Aorta (tissue), 5 donors: Measurements from ENCODE around the gene LCE2B. TPM values are rescaled to one million over a fixed set of nuclear protein-coding genes. Genes with fewer than 3 reads are reported as not detected.
"Not testable (repeated sequence)": the region's sequence is repeated elsewhere in the genome, so short reads cannot be mapped to it uniquely, and the experiment has no call there.

ENCODE experiments used
- ATAC-seq: fragments of 200-7000 bp; cut with Tn5 transposase; one replicate; pipeline ENCODE4 v1.9.1; 2022; ENCODE audit warnings: moderate library complexity; ENCODE audit not compliant: low FRiP score
- DNase-seq, 2 donors: peaks; one replicate each; pipeline ENCODE4 v3.0.0-alpha.2; 2020
- H3K27ac ChIP-seq, 2 donors: one replicate each; pipeline ENCODE4 v1.5.1; 2013; ENCODE audit warnings: low read length in 2 of 2, mild to moderate bottlenecking in 2 of 2, moderate library complexity in 2 of 2, control low read depth in 1 of 2, inconsistent platforms in 1 of 2, low read depth in 1 of 2
- H3K27me3 ChIP-seq, 2 donors: one replicate each; pipeline ENCODE4 v1.6.1; 2013; ENCODE audit warnings: control low read depth in 1 of 2, low read length in 1 of 2, mild to moderate bottlenecking in 1 of 2, moderate library complexity in 1 of 2; ENCODE audit not compliant: insufficient read depth in 2 of 2, control insufficient read depth in 1 of 2
- H3K36me3 ChIP-seq, 2 donors: one replicate each; pipeline ENCODE4 v1.6.1; 2013; ENCODE audit warnings: control low read depth in 1 of 2, low read length in 1 of 2, mild to moderate bottlenecking in 1 of 2; ENCODE audit not compliant: insufficient read depth in 2 of 2, control insufficient read depth in 1 of 2
- H3K4me1 ChIP-seq, 2 donors: one replicate each; pipeline ENCODE4 v1.6.1; 2013; ENCODE audit warnings: low read length in 2 of 2, control low read depth in 1 of 2, mild to moderate bottlenecking in 1 of 2, moderate library complexity in 1 of 2; ENCODE audit not compliant: insufficient read depth in 2 of 2, control insufficient read depth in 1 of 2
- H3K4me3 ChIP-seq, 2 donors: one replicate each; pipeline ENCODE4 v1.5.1; 2013; ENCODE audit warnings: low read length in 2 of 2, control low read depth in 1 of 2, mild to moderate bottlenecking in 1 of 2
- H3K9me3 ChIP-seq: one replicate; pipeline ENCODE4 v1.6.1; 2013; ENCODE audit warnings: mild to moderate bottlenecking, low read length; ENCODE audit not compliant: control insufficient read depth
- WGBS, 2 donors: extraction: QIAGEN DNeasy Blood & Tissue Kit; methylation state at CpG; one replicate each; pipeline ENCODE4 v1.1.7; 2013; 5-methylcytosine and 5-hydroxymethylcytosine counted together
- intact Hi-C, 2 donors: fragments of 100-400 bp; cut with DNase I; formaldehyde crosslinking; loops; one replicate each; pipeline versions ENCODE4 v1.14.2 to v1.15.0; 2022
- polyA plus RNA-seq, 2 donors: library from polyadenylated mRNA; stranded (reverse); fragments of 200-250 nt; gene quantifications; one replicate each; pipeline ENCODE4 v1.2.3, GENCODE V29; 2013
- total RNA-seq, 2 donors: library from RNA; stranded (reverse); fragmentation: NEBNext Ultra II Directional; extraction: Animal tissue kit (Norgen Biotek cat#: 25700); gene quantifications; one replicate each; pipeline ENCODE4 v1.2.1, GENCODE V29; 2021
- donor health status: healthy with polysubstance abuse.
- donor health status: Bipolar disorder and iron deficiency.
- donor health status: DM: no; HTN: no; CAD: no.
- donor health status: DM: no; HTN: no; CAD: no.
- donor health status: DM: yes; HTN: yes; CAD: no.

LCE2B gene
- total and polyA plus RNA-seq, 4 donors: not detected

DNA sequence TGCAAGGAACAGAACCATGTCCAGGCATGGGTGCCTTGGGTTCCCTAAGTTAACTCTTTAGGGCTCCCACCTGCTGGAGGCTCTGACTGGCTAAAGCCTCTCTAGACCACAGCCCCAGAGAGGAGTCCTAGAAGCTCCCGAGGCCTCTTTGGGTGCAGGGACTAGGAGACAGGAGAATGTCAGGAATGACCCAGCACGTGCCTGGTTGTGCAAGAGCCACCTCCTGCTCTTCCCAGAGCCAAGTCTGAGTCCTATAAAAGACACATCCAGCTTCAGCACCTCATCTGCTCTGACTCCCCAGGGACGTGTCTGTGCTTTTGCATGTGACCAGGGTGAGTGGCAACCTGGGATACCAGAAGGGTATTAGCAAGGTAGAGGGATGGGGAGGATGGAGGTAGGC, 22.8 kb upstream of the LCE2B start, which contains the start of gene LCE2D:
LCE2D (plus strand) TSS at position 283 of the 400 bp plus-strand sequence. CDS start 726 bp downstream, outside the sequence.
- H3K4me3 ChIP-seq: no peak within 1 kb of the TSS
- DNase-seq (no peak), ATAC-seq (no peak)
- intact Hi-C loops: no loop called here
- WGBS, 2 donors: 56 to 59% methylated on average over 3 of the region's 3 CpGs
- H3K9me3 ChIP-seq: no peaks in the 10 kb centered on the region
- no peaks in the 10 kb centered on the region for H3K36me3 ChIP-seq
- H3K27me3 ChIP-seq: peaks cover 0 to 2% of the 10 kb centered on the region in 2 donors
- no peak within 1 kb of the TSS for H3K27ac ChIP-seq
- no peaks in the 10 kb centered on the region for H3K4me1 ChIP-seq

DNA sequence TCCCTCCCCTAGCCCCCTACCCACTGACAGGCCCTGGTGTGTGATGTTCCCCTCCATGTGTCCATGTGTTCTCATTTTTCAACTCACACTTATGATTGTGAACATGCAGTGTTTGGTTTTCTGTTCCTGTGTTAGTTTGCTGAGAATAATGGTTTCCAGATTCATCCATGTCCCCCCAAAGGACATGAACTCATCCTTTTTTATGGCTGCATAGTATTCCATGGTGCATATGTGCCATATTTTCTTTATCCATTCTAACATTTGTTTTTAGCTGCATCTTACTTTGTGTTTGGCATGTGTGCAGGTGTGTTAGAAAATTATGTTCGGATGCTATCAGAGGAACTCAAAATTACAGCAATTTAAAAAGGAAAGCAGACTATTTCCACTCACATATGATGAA, 19.8 kb upstream of the LCE2B start:
- H3K9me3 ChIP-seq, H3K27me3 ChIP-seq, H3K27ac ChIP-seq, H3K36me3 ChIP-seq, ATAC-seq, H3K4me3 ChIP-seq, H3K4me1 ChIP-seq, DNase-seq, intact Hi-C loops: not testable (repeated sequence)
- WGBS, 2 donors: 87 to 90% methylated on average over 1 of the region's 1 CpG

DNA sequence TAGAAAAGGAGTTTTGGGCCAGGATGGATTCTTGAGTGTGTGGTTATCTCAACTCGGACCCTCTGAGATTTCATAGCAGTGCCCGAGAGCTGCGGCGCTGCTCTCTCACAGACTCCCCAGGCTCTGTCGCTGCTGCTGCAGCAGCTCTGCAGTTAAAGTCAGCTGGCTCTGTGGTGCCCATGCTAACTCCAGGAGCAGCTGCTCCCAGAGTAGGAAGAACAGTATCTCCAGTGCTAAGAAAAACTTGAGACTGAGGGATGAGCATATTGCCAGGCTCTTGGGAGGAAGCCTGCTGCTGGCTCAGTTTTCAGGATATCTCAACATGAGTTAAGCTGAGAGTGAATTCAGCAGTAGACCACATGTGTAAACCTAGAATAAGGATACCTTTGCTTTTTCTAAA, 18.3 kb upstream of the LCE2B start:
- no peak overlapping the region for H3K4me3 ChIP-seq
- no peak for DNase-seq
- no peak for ATAC-seq
- H3K9me3 ChIP-seq: no peaks in the 10 kb centered on the region
- WGBS, 2 donors: 79 to 84% methylated on average over 5 of the region's 5 CpGs
- no peaks in the 10 kb centered on the region for H3K4me1 ChIP-seq
- peaks cover 0 to 2% of the 10 kb centered on the region in 2 donors for H3K27me3 ChIP-seq
- intact Hi-C loops: no loop called here
- H3K36me3 ChIP-seq: no peaks in the 10 kb centered on the region
- H3K27ac ChIP-seq: no peak overlapping the region

DNA sequence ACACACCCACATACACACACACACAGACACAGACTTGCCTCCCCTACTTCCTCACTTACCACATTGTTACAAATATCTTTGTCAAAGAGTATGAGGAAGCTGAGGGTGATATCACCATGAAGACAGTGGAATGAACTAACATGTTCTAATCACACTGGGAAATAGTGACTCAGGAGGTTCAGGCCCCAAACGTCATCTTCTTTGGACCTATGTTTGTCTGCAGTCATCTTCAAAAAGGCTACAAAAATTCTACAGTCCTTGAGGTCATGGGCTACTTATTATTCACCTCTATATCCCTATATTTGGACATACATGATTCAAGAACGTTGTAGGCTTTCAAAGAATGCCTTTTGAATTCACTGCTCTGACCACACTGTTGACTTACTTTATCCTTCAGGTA, 12.9 kb upstream of the LCE2B start:
- WGBS, 2 donors: 49 to 51% methylated on average over 2 of the region's 2 CpGs

DNA sequence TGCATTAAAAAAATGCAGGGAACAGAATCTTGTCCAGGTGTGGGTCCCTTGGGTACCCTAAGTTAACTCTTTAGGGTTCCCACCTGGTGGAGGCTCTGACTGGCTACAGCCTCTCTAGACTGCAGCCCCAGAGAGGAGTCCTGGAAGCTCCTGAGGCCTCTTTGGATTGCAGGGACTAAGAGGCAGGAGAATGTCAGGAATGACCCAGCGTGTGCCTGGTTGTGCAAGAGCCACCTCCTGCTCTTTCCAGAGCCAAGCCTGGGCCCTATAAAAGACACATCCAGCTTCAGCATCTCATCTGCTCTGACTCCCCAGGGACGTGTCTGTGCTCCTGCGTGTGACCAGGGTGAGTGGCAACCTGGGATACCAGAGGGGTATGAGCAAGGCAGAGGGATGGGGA, 10.9 kb upstream of the LCE2B start, which contains the start of gene LCE2C:
LCE2C (plus strand) TSS at position 297 of the 400 bp plus-strand sequence. CDS start 737 bp downstream, outside the sequence.
- 56 to 65% methylated on average over 2 to 3 of the region's 3 CpGs for WGBS, 2 donors
- ATAC-seq, H3K9me3 ChIP-seq, H3K4me1 ChIP-seq, H3K4me3 ChIP-seq, H3K27ac ChIP-seq, intact Hi-C loops, H3K36me3 ChIP-seq, DNase-seq, H3K27me3 ChIP-seq: not testable (repeated sequence)

More for the DNA sequence above, 12.9 kb upstream of the LCE2B start:
- no peaks in the 10 kb centered on the region for H3K36me3 ChIP-seq
- no peaks in the 10 kb centered on the region for H3K4me1 ChIP-seq
- H3K9me3 ChIP-seq: peaks cover 2% of the 10 kb centered on the region
- no peak overlapping the region for H3K27ac ChIP-seq
- ATAC-seq (no peak), DNase-seq (no peak)
- intact Hi-C loops: no loop called here
- H3K4me3 ChIP-seq: no peak overlapping the region
- no peaks in the 10 kb centered on the region for H3K27me3 ChIP-seq

DNA sequence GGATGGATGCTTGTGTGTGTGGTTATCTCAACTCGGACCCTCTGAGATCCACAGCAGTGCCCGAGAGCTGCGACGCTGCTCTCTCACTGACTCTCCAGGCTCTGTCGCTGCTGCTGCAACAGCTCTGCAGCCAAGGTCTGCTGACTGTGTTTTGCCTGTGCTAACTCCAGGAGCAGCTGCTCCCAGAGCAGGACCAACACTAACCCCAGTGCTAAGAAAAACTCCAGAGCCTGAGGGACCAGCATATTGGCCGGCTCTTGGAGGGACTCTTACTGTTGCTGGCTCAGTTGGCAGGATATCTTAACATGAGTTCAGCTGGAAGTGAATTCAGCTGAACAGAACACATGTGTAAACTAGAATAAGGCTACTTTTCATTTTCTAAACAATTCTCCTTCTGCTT, 6.5 kb upstream of the LCE2B start:
- ATAC-seq: no peak
- H3K9me3 ChIP-seq: peaks cover 6% of the 10 kb centered on the region

DNA sequence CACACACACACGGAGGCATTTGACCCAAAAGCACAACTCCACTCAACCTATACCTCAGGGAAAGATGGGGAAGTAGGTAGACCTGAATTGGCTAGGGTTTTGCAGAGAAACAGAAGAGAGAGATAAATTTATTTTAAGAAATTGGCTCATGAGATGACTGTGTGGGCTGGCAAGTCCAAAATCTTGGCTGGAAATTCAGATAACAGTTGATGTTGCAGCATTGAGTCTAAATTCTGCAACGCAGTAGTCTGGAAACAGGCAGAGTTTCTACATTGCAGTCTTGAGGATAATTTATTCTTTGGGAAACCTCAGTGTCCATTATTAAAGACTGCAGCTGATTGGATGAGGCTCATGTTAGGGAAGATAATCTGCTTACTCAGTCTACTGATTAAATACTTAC, 4.3 kb upstream of the LCE2B start:
- 49 to 50% methylated on average over 2 of the region's 2 CpGs for WGBS, 2 donors
- H3K9me3 ChIP-seq: peaks cover 6% of the 10 kb centered on the region
- intact Hi-C loops: no loop called here
- ATAC-seq (no peak), DNase-seq (no peak)
- H3K27ac ChIP-seq: no peak overlapping the region
- H3K4me1 ChIP-seq: no peaks in the 10 kb centered on the region
- no peak overlapping the region for H3K4me3 ChIP-seq
- H3K36me3 ChIP-seq: no peaks in the 10 kb centered on the region
- H3K27me3 ChIP-seq: no peaks in the 10 kb centered on the region

More for the DNA sequence above, 6.5 kb upstream of the LCE2B start:
- intact Hi-C loops: no loop called here
- Histone ChIP-seq H3K4me1 (no peaks in the 10 kb centered on the region), H3K27me3 (no peaks in the 10 kb centered on the region), H3K27ac (no peak overlapping the region), H3K4me3 (no peak overlapping the region), H3K36me3 (no peaks in the 10 kb centered on the region)
- WGBS, 2 donors: 64 to 71% methylated on average over 6 of the region's 6 CpGs
- no peak for DNase-seq

DNA sequence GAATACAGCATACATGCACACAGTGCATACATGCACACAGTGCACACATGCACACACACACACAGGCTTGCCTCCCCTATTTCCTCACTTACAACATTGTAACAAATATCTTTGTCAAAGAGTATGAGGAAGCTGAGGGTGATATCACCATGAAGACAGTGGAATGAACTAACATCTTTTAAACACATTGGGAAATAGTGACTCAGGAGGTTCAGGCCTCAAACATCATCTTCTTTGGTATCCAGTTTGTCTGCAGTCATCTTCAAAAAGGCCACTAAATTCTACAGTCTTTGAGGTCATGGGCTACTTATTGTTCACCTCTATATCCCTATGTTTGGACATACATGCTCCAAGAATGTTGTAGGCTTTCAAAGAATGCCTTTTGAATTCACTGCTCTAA, 2.1 kb upstream of the LCE2B start:
- no peak for ATAC-seq
- H3K9me3 ChIP-seq: peaks cover 3% of the 10 kb centered on the region

DNA sequence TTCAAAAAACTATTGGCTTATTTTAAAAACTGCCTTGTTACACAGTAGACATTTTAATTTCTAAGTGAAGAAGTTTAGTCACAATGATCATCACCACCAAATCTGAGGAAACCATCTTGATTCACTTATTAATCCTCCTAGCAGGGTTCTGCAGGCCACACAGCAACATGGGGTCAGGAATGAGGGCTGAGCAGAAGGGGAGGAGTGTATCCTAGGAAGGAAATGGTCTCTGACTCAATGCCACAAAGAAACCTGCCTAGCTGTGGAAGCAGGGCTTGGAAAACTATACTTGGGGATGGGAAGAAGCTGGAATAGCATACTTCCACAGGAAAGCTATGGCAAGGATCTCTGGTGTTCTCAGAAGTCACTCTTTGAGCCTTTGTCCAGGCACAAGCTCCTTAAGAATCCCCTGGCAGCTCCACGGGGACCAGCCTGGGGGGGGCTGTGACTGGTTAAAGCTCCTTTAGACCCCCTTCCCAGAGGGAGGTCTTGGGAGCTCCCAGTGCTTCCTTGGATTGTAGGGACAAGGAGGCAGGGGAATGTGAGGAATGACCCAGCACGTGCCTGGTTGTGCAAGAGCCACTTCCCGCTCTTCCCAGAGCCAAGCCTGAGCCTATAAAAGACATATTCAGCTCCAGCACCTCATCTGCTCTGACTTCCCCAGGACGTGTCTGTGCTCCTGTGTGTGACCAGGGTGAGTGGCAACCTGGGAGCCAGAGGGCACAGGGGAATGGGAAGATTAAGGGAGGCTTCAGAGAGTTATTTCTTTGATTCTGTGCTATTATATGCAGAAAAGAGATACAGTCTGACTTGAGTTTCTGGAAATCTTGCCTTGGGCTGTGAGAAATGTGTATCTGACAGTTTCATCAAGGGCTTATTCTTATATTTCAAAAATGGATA, 12.0 kb downstream of the LCE2B start, which contains the start of gene LCE2A:
LCE2A (plus strand) TSS at position 645 of the 900 bp plus-strand sequence. CDS start 557 bp downstream, outside the sequence.
- no peaks in the 10 kb centered on the region for H3K36me3 ChIP-seq
- no peak within 1 kb of the TSS for H3K27ac ChIP-seq
- 39 to 51% methylated on average over 4 of the region's 4 CpGs for WGBS, 2 donors
- no peak for DNase-seq
- intact Hi-C loops: no loop called here
- no peaks in the 10 kb centered on the region for H3K4me1 ChIP-seq
- H3K27me3 ChIP-seq: peaks cover 0 to 2% of the 10 kb centered on the region in 2 donors
- ATAC-seq: no peak
- H3K4me3 ChIP-seq: no peak within 1 kb of the TSS
- H3K9me3 ChIP-seq: no peaks in the 10 kb centered on the region

More for the DNA sequence above, 2.1 kb upstream of the LCE2B start:
- Histone ChIP-seq H3K4me3 (no peak overlapping the region), H3K27ac (no peak overlapping the region), H3K36me3 (no peaks in the 10 kb centered on the region), H3K4me1 (no peaks in the 10 kb centered on the region), H3K27me3 (no peaks in the 10 kb centered on the region)
- no peak for DNase-seq
- intact Hi-C loops: no loop called here
